GM21447 (cell line): ENCODE data around the gene KRT73.
"Not testable (repeated sequence)": the region's sequence is repeated elsewhere in the genome, so short reads cannot be mapped to it uniquely, and the experiment has no call there.

Source experiments
- ATAC-seq: cut with Tn5 transposase; IDR thresholded peaks from one replicate; pipeline ENCODE4 v1.9.1; 2021; ENCODE audit not compliant: unreplicated experiment

The KRT73 gene

GRCh38 chr12:52603314-52603713, 15.0 kb downstream of the KRT73 start:
- ATAC-seq: no peak

- ATAC-seq: no peak
These were observed 15.8 kb downstream of the KRT73 start for GRCh38 chr12:52602552-52602951.

DNA sequence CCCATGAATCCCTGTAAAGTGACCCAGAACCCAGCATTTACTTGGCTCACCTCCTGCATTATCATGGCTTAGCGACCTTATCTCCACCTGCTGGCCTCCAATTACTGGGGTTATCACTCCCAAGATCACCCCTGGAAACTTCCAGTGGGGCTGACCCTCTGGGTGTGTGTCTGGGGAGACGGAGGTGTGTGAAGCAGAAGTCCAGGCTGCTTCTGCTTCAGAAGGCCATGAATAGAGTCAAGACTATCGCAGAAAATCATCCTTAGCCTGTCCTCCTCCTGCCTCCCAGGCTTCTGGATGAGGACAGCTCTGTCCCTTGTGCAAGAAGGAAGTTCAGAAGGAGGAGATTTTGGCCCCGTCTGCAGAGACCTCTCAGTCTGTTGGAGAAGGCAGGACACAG, 16.7 kb downstream of the KRT73 start:
- ATAC-seq: no peak

GRCh38 chr12:52600941-52601481, 17.3 kb downstream of the KRT73 start, which contains the start of gene KRT72:
Gene KRT72 (minus strand): TSS chr12:52601463. CDS start chr12:52601452, 11 bp downstream.
- ATAC-seq: no peak

DNA sequence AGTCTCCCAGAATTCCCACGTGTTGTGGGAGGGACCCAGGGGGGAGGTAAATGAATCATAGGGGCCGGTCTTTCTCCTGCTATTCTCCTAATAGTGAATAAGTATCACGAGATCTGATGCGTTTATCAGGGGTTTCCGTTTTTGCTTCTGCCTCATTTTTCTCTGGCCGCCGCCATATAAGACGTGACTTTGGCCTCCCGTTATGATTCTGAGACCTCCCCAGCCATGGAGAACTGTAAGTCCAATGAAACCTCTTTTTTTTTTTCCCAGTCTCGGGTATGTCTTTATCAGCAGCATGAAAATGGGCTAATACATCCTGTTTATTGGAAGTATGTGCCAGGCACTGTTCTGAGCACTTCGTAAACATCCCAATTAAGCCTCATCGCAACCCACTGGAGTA, 17.9 kb downstream of the KRT73 start:
- ATAC-seq: no peak

DNA sequence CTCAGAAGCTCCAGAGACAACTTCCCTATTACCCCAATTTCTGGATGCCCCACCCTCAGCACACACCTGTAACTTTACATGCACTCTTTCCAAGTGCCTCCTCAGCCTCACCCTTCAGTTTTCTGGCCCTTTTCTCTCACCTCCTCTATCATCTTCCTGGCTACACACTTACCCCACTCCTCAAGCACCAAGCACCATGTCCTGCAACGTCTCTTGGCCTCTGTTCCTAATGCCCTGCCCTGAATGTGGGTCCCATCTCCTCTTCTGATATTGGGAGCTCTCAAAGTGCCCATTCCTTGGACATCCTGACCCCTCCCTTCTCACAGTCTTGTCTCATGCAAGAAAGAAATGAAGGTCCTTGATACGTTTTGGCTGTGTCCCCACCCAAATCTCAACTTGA, 18.3 kb downstream of the KRT73 start:
- ATAC-seq: no peak

DNA sequence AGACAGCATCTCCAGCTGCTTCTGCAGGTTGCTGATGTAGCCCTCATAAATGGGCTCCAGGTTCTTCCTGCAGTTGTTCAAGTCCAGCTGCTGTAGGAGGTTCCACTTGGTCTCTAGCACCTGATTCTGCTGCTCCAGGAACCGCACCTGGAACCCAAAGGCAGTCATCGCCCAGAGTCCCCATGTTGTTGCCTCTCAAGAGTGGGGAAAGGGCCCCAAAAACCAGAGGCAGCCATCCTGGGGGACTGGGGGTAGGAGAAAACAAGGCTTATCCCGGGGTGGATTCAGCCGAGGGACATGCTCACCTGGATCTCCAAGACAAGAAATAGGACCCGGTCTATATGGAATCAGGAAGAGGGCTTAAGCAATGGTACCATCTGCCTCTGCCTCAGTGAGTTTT, 19.4 kb downstream of the KRT73 start:
- no peak for ATAC-seq

DNA sequence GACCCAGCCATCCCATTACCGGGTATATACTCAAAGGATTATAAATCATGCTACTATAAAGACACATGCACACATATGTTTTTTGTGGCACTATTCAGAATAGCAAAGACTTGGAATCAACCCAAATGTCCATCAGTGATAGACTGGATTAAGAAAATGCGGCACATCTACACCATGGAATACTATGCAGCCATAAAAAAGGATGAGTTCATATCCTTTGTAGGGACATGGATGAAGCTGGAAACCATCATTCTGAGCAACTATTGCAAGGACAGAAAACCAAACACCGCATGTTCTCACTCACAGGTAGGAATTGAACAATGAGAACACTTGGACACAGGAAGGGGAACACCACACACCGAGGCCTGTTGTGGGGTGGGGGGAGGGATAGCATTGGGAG, 24.1 kb downstream of the KRT73 start:
- ATAC-seq: not testable (repeated sequence)

GRCh38 chr12:52591521-52591920, 26.8 kb downstream of the KRT73 start:
- ATAC-seq: no peak

- ATAC-seq: no peak
These were observed 28.3 kb downstream of the KRT73 start for GRCh38 chr12:52590021-52590420.

- ATAC-seq: no peak
These were observed 30.8 kb downstream of the KRT73 start for GRCh38 chr12:52587563-52587962.

DNA sequence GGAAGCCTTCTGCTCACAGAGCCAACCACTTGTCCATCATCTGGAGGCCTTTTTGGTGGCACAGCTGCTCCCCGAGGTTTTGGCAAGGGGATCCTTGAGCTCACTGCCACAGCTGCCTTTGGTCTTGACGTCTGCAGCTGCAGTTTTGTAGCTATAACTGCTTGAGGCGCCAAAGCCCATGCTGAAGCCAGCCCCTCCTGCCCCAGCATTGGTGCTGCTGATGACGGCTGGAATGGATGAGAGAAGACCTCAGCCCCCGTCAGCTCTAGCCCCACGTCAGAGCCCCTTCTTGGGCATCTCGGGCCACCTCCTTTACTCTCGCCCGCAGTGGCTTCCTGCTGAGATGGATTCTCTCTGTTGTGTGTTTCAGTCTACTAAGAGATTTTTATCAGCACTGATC, 32.4 kb downstream of the KRT73 start:
- no peak for ATAC-seq

- ATAC-seq: no peak
These were observed 33.3 kb downstream of the KRT73 start for GRCh38 chr12:52585066-52585465.

DNA sequence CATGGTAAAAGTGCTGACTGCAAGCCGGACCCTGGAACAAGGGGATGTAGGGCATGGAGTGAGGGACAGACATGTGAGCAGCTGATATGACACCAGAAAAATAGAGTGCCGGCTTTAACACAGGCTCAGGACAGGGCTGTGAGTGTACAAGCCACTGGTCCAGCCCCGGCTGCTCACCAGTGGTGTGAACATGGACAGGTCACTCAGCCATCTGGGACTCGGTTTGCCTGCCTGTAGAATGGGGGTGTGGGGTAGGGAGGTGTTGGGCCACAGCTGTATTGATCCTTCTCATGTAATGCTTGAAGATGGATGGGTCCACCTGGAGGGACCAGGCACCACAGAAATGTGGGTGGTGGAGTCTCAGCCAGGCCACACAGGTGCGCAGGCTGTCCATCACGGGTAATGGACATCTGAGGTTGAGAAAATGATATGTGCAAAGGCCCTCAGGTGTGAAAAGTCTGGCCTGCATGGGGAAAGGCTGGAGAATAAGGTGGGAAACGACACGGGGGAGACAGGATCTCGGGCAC, 34.1 kb downstream of the KRT73 start:
- no peak for ATAC-seq

GRCh38 chr12:52582971-52583456, 35.3 kb downstream of the KRT73 start:
- ATAC-seq: no peak

DNA sequence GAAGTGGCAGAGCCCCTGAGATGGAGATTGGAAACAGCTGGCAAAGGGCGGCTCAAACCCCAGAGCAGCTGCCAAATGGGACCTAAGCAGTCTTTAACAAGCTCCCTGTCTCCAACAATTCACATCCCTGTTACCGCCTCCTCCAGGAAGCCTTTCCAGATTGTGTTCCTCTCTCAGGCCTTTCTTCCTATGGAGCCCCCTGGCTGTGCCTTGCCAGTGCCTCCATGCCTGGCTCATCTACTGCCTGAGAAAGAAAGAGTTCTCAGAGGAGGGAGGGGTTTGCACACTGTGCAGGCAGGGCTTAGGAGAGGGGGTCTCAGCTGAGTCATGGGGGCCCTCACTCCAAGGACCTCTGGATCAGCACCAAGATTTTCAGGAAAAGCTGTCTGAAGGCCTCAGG, 35.9 kb downstream of the KRT73 start:
- no peak for ATAC-seq

DNA sequence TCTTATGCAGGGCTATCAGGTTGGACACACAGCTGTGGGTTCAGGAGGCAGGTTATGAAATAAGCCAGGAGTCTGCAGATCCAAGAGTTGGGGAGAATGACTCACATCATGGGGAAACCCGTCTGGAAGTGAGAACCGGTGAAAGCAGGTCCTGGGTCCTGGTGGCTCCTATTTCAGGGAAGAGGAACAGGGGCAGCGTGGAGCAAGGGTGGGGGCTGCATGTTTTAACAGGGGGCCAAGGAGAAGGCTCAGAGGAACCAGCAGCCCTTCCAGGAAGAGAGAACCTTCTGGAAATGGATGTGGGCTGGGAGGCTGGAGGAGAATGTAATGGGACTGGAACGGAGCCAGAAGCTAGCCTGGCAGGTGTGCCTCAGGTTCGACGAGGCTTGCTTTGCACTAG, 36.9 kb downstream of the KRT73 start:
- no peak for ATAC-seq

GRCh38 chr12:52581066-52581465, 37.3 kb downstream of the KRT73 start:
- ATAC-seq: no peak

- ATAC-seq: no peak
These were observed 37.9 kb downstream of the KRT73 start for GRCh38 chr12:52580496-52580895.

GRCh38 chr12:52579468-52580465, 38.6 kb downstream of the KRT73 start:
- ATAC-seq: no peak

DNA sequence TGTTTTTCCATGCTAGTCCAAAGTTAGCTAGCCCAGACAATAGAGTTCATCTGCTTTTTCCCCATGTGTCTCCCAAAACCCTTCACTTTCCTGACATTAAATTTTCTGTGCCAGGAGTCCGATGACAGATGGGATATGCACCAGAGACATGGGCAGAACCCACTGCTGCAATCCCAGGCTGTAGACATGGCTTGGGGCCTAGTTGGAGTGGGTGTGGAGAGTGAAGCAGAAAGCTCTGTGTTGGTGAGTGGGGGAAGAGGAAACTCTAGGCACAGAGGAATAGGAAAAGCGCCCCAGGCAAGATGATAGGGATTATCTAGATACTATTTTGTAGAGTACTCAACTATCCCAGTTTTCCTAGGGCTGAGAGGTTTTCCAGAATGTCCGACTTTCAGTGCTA, 39.9 kb downstream of the KRT73 start:
- ATAC-seq: no peak

DNA sequence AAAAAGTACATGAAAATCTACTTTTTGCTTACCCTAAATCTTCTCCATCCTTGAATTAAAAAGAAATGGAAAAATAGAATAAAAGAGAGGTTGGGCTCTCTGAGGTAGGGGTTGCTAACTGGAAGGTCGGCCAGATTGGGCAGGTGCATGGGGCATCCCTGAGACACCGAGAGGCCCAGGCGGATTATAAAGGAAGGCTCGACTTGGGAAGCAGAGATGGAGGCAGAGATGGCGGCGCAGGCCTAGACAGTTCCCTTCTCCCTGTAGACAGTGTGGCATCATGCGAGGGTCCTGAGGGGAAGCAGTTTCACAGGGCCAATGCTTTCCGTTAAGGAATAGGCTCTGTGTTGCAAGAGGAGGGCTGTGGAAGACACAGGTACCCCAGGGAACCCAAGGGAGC, 41.0 kb downstream of the KRT73 start:
- no peak for ATAC-seq
